Measurements from ENCODE around the gene ARFGEF2. TPM values are rescaled to one million over a fixed set of nuclear protein-coding genes. Genes with fewer than 3 reads are reported as not detected.

ARFGEF2 gene
- total RNA-seq, 1 donor from 2014 or later, result 21.9 TPM

- H3K27ac ChIP-seq, result no peak overlapping the region
- no peak overlapping the region for H3K4me3 ChIP-seq
- no peak for DNase-seq (ENCODE audit: extremely low spot score in 2 of 2)
- intact Hi-C loops (cut with DNase I), result no loop called here
- no peaks in the 10 kb centered on the region for H3K9me3 ChIP-seq
- H3K36me3 ChIP-seq, result peaks cover 0 to 50% of the 10 kb centered on the region in 2 donors
- H3K27me3 ChIP-seq, result no peaks in the 10 kb centered on the region
- peaks cover 5% of the 10 kb centered on the region for H3K4me1 ChIP-seq
- TF ChIP-seq CTCF (IDR thresholded peaks at IDR 0.05) (no peak), POLR2AphosphoS5 (IDR thresholded peaks at IDR 0.05; ENCODE audit: insufficient read depth in 1 of 2, low read depth in 1 of 2) (no peak), POLR2A (IDR thresholded peaks at IDR 0.05) (no peak)
Observed at GRCh38 chr20:48948612-48949011, 27.1 kb downstream of the ARFGEF2 start.

- TF ChIP-seq POLR2A (IDR thresholded peaks at IDR 0.05), result no peak
- TF ChIP-seq POLR2AphosphoS5 (IDR thresholded peaks at IDR 0.05; ENCODE audit: insufficient read depth in 1 of 2, low read depth in 1 of 2), result no peak
- TF ChIP-seq CTCF (IDR thresholded peaks at IDR 0.05), result no peak
- H3K4me1 ChIP-seq, result peaks cover 5% of the 10 kb centered on the region
- H3K4me3 ChIP-seq, result no peak overlapping the region
- intact Hi-C loops (cut with DNase I), result no loop called here
- no peaks in the 10 kb centered on the region for H3K27me3 ChIP-seq
- H3K36me3 ChIP-seq, result peaks cover 0 to 59% of the 10 kb centered on the region in 2 donors
- DNase-seq (ENCODE audit: extremely low spot score in 2 of 2), result no peak
- H3K9me3 ChIP-seq, result no peaks in the 10 kb centered on the region
- no peak overlapping the region for H3K27ac ChIP-seq
Observed at GRCh38 chr20:48949304-48950170, 28.0 kb downstream of the ARFGEF2 start.

- DNase-seq (ENCODE audit: extremely low spot score in 2 of 2), result no peak
- H3K4me3 ChIP-seq, result no peak overlapping the region
- no peak overlapping the region for H3K27ac ChIP-seq
- H3K9me3 ChIP-seq, result no peaks in the 10 kb centered on the region
- no peaks in the 10 kb centered on the region for H3K27me3 ChIP-seq
- H3K36me3 ChIP-seq, result peaks cover 0 to 71% of the 10 kb centered on the region in 2 donors
- intact Hi-C loops (cut with DNase I), result no loop called here
- peaks cover 2% of the 10 kb centered on the region for H3K4me1 ChIP-seq
- TF ChIP-seq CTCF (IDR thresholded peaks at IDR 0.05), result no peak
- TF ChIP-seq POLR2A (IDR thresholded peaks at IDR 0.05), result no peak
- no peak for TF ChIP-seq POLR2AphosphoS5 (IDR thresholded peaks at IDR 0.05; ENCODE audit: insufficient read depth in 1 of 2, low read depth in 1 of 2)
Observed at GRCh38 chr20:48951041-48951440, 29.5 kb downstream of the ARFGEF2 start.

GRCh38 chr20:48951646-48952045, 30.1 kb downstream of the ARFGEF2 start:
- no peak for DNase-seq (ENCODE audit: extremely low spot score in 2 of 2)
- Histone ChIP-seq H3K4me1 (no peaks in the 10 kb centered on the region), H3K4me3 (no peak overlapping the region), H3K27ac (no peak overlapping the region), H3K27me3 (no peaks in the 10 kb centered on the region), H3K36me3 (peaks cover 0 to 78% of the 10 kb centered on the region in 2 donors), H3K9me3 (no peaks in the 10 kb centered on the region)
- TF ChIP-seq POLR2A (IDR thresholded peaks at IDR 0.05) (no peak), CTCF (IDR thresholded peaks at IDR 0.05) (no peak), POLR2AphosphoS5 (IDR thresholded peaks at IDR 0.05; ENCODE audit: insufficient read depth in 1 of 2, low read depth in 1 of 2) (no peak)
- intact Hi-C loops (cut with DNase I), result no loop called here

- Histone ChIP-seq H3K36me3 (peaks cover 0 to 87% of the 10 kb centered on the region in 2 donors), H3K4me3 (no peak overlapping the region), H3K27ac (no peak overlapping the region), H3K4me1 (peaks cover 4% of the 10 kb centered on the region), H3K27me3 (no peaks in the 10 kb centered on the region), H3K9me3 (no peaks in the 10 kb centered on the region)
- no peak for DNase-seq (ENCODE audit: extremely low spot score in 2 of 2)
- intact Hi-C loops (cut with DNase I), result no loop called here
- TF ChIP-seq CTCF (IDR thresholded peaks at IDR 0.05) (no peak), POLR2A (IDR thresholded peaks at IDR 0.05) (no peak), POLR2AphosphoS5 (IDR thresholded peaks at IDR 0.05; ENCODE audit: insufficient read depth in 1 of 2, low read depth in 1 of 2) (no peak)
Observed at GRCh38 chr20:48952656-48953055, 31.1 kb downstream of the ARFGEF2 start.
